ENCODE data around the gene DOCK7. TPM values are rescaled to one million over a fixed set of nuclear protein-coding genes. Genes with fewer than 3 reads are reported as not detected.

Gene DOCK7
- polyA plus RNA-seq, 1 of the 3 experiments (the other 2 are of a cell fraction) = 27.6 TPM

GRCh38 chr1:62613890-62614289 is 74.3 kb downstream of the DOCK7 start:
- H3K4me3 ChIP-seq (ENCODE audit: low read depth in 2 of 2, low read length in 1 of 2) = no peak overlapping the region
- no peak for DNase-seq
- no peaks in the 10 kb centered on the region for H3K27me3 ChIP-seq (ENCODE audit: insufficient read depth)
- peaks cover 13% of the 10 kb centered on the region; the same call in 1 of the 2 replicates for H3K79me2 ChIP-seq (ENCODE audit: insufficient read depth)
- H3K9me3 ChIP-seq = no peaks in the 10 kb centered on the region; the same call in 1 of the 2 replicates
- ChIA-PET CTCF (interaction anchor here (0.6 to 1.2 kb wide), 4 partner anchors 12 to 626 kb away, joined by 3 to 4 read pairs (median 3); no protein-coding TSS in a partner anchor), POLR2A (no interaction called here)
- WGBS (ENCODE audit: low lambda C conversion rate) = 95% methylated on average over 1 of the region's 1 CpG
- peak overlapping the region in 1 of 2 experiments; percentile 30; a peak in 2 of 4 replicates for H3K27ac ChIP-seq (ENCODE audit: low read depth in 2 of 2, low read length in 1 of 2)
- no peak overlapping the region for H3K4me2 ChIP-seq
- H3F3A ChIP-seq (replicated peaks; ENCODE audit: insufficient read depth) = peaks cover 19% of the 10 kb centered on the region
- no peaks in the 10 kb centered on the region for H3K9me2 ChIP-seq
- H2AFZ ChIP-seq (ENCODE audit: low read depth) = no peak overlapping the region
- H3K9ac ChIP-seq = no peak overlapping the region
- no peaks in the 10 kb centered on the region for H4K20me1 ChIP-seq (ENCODE audit: insufficient read depth)
- no peak for TF ChIP-seq RFX5 (IDR thresholded peaks at IDR 0.05; ENCODE audit: low read length)
- 0 out of 2 replicates have a peak, but pooled peaks have one; percentile 15 for TF ChIP-seq TEAD4 (IDR thresholded peaks at IDR 0.05; ENCODE audit: borderline replicate concordance, insufficient read depth)
- no peaks in the 10 kb centered on the region; a peak in 1 of 4 replicates for H3K4me1 ChIP-seq (ENCODE audit: control insufficient read depth in 1 of 2, insufficient read depth in 2 of 2, low read depth in 1 of 2, low read length in 1 of 2)
- peaks cover 28 to 48% of the 10 kb centered on the region in 2 experiments for H3K36me3 ChIP-seq (replicated peaks in 1 of 2; ENCODE audit: control insufficient read depth in 1 of 2, insufficient read depth in 2 of 2, low read length in 1 of 2)

- TF ChIP-seq FOXJ3 (CRISPR knock-in tag; IDR thresholded peaks at IDR 0.05) = no peak
- TF ChIP-seq ZBTB33 (IDR thresholded peaks at IDR 0.05; ENCODE audit: borderline replicate concordance, low read depth) = no peak
- no peak for TF ChIP-seq REST (IDR thresholded peaks at IDR 0.05; ENCODE audit: low read depth, low read length)
- no peak for TF ChIP-seq EP300 (IDR thresholded peaks at IDR 0.05; ENCODE audit: borderline replicate concordance in 1 of 2, low read depth in 1 of 2, low read length in 1 of 2)
- no peak for TF ChIP-seq RAD21 (IDR thresholded peaks at IDR 0.05; ENCODE audit: low read length)
- no peak for TF ChIP-seq USF2 (IDR thresholded peaks at IDR 0.05; ENCODE audit: borderline replicate concordance, low read depth, low read length)
- no peak for TF ChIP-seq SIN3A (IDR thresholded peaks at IDR 0.05; ENCODE audit: borderline replicate concordance, low read depth, low read length)
- Histone ChIP-seq H3F3A (replicated peaks; ENCODE audit: insufficient read depth) (peaks cover 19% of the 10 kb centered on the region), H3K4me1 (ENCODE audit: control insufficient read depth in 1 of 2, insufficient read depth in 2 of 2, low read depth in 1 of 2, low read length in 1 of 2) (no peaks in the 10 kb centered on the region; a peak in 1 of 4 replicates), H3K27ac (ENCODE audit: low read depth in 2 of 2, low read length in 1 of 2) (peak overlapping the region in 1 of 2 experiments; percentile 30; a peak in 2 of 4 replicates), H4K20me1 (ENCODE audit: insufficient read depth) (no peaks in the 10 kb centered on the region), H3K9ac (no peak overlapping the region), H3K36me3 (replicated peaks in 1 of 2; ENCODE audit: control insufficient read depth in 1 of 2, insufficient read depth in 2 of 2, low read length in 1 of 2) (peaks cover 22 to 44% of the 10 kb centered on the region in 2 experiments), H3K4me3 (ENCODE audit: low read depth in 2 of 2, low read length in 1 of 2) (no peak overlapping the region), H3K27me3 (ENCODE audit: insufficient read depth) (no peaks in the 10 kb centered on the region), H2AFZ (ENCODE audit: low read depth) (no peak overlapping the region), H3K9me3 (no peaks in the 10 kb centered on the region; the same call in 1 of the 2 replicates), H3K4me2 (no peak overlapping the region), H3K9me2 (no peaks in the 10 kb centered on the region), H3K79me2 (ENCODE audit: insufficient read depth) (peaks cover 13% of the 10 kb centered on the region; the same call in 1 of the 2 replicates)
- 95% methylated on average over 5 of the region's 5 CpGs for WGBS (ENCODE audit: low lambda C conversion rate)
- CTCF ChIA-PET = interaction anchor here (1.0 to 1.1 kb wide), 2 partner anchors 12 to 133 kb away, joined by 3 to 4 read pairs; no protein-coding TSS in a partner anchor
- no peak for DNase-seq
- POLR2A ChIA-PET = no interaction called here
Measured at GRCh38 chr1:62613325-62613727, 74.9 kb downstream of the DOCK7 start.

Data from SK-N-SH (cell line).